Testis (tissue), 5 donors: Measurements from ENCODE around the gene CCDC33. TPM values are rescaled to one million over a fixed set of nuclear protein-coding genes. Genes with fewer than 3 reads are reported as not detected.

Source experiments
- DNase-seq: peaks from one replicate; pipeline ENCODE4 v3.0.0-alpha.2; 2019
- H3K27ac ChIP-seq, 2 donors: fragments of 200-600 bp; sonication (generic); one replicate each; pipeline ENCODE4 v1.5.1; 2019
- H3K27me3 ChIP-seq: fragments of 200-600 bp; sonication (generic); one replicate; pipeline ENCODE4 v1.5.1; 2019
- H3K36me3 ChIP-seq: fragments of 200-600 bp; sonication (generic); one replicate; pipeline ENCODE4 v1.5.1; 2017; ENCODE audit warnings: low read depth; ENCODE audit errors: missing control alignments
- H3K4me1 ChIP-seq: fragments of 200-600 bp; sonication (generic); one replicate; pipeline ENCODE4 v1.5.1; 2019
- H3K4me3 ChIP-seq, 2 donors: fragments of 200-600 bp; sonication (generic); one replicate each; pipeline ENCODE4 v1.5.1; 2017 to 2019
- H3K9me3 ChIP-seq: fragments of 200-600 bp; sonication (generic); one replicate; pipeline ENCODE4 v1.5.1; 2017
- POLR2A ChIP-seq: fragments of 450-650 bp; IDR thresholded peaks from one replicate; pipeline ENCODE4 v1.6.1; 2017; ENCODE audit warnings: antibody characterized with exemption, mild to moderate bottlenecking, moderate library complexity
- WGBS, 2 donors: methylation state at CpG; one replicate each; pipeline ENCODE4 v1.1.5; 2018; 5-methylcytosine and 5-hydroxymethylcytosine counted together
- intact Hi-C: fragments of 100-400 bp; cut with DNase I; formaldehyde crosslinking; loops from one replicate; pipeline ENCODE4 v1.15.1; 2023; ENCODE audit warnings: low total_unique reads
- long read RNA-seq, 2 donors: transcript quantifications; one replicate each; lab custom pipeline, GENCODE V29; 2026
- polyA plus RNA-seq: library from polyadenylated mRNA; stranded (reverse); fragments of 350-450 nt; fragmentation: Illumina TruSeq; extraction: RNeasy Lipid Tissue Mini Kit (QIAGEN cat#74804); gene quantifications from one replicate; pipeline ENCODE4 v1.2.3, GENCODE V29; 2014; ENCODE audit warnings: low read depth, low replicate concordance; ENCODE audit not compliant: insufficient read depth
- total RNA-seq, 2 donors: library from RNA; depleted of rRNA; stranded (reverse); fragments of >200 nt; gene quantifications; one replicate each; pipeline ENCODE4 v1.2.3, GENCODE V29; 2016
- TF ChIP-seq, protein P1 (sequence below), 3 experiments: fragments of 450-650 bp in 2 of 3; fragments of 200-600 bp in 1 of 3; sonication (generic) in 1 of 3; IDR thresholded peaks; one replicate each; pipeline ENCODE4 v1.5.1; 2016 to 2019; ENCODE audit warnings: antibody characterized with exemption in 3 of 3, mild to moderate bottlenecking in 2 of 3, moderate library complexity in 1 of 3

Gene CCDC33
- total RNA-seq (10 to 100 TPM; 11.6 to 18.5 TPM), polyA plus RNA-seq (41.3 TPM)
- long read RNA-seq, donor 1 = 0 reads
- long read RNA-seq, donor 2, partial matches to known transcripts = 1,430 of 2,088 reads
- long read RNA-seq, donor 2, other reads (novel, unspliced or antisense) = 658 of 2,088 reads

DNA sequence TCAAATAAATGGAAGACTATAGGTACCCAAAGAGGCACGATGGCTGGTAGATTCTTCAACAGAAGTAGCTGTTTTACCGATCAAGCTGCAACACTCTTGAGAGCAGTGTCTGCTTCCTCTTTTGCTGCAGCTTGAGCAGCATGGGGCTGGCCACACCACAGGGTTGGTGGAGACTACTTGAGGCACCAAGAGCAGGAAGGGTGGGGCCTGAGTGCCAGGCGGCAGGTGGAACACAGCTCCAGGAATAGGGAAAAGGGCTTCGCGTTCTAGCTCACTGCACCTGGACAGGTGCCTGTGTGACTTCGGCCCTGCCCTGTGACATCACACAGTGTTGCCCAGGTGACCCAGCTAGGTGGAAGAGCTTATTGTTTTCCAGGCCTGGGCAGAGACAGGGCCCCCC is at the start of gene CCDC33:
TSS of gene CCDC33 (plus strand) at position 365 of the 400 bp plus-strand sequence. CDS start 394 bp downstream, outside the sequence.
- no peaks in the 10 kb centered on the region for H3K27me3 ChIP-seq
- H3K4me1 ChIP-seq = peaks cover 3% of the 10 kb centered on the region
- intact Hi-C loops = no loop called here
- 90 to 91% methylated on average over 4 to 6 of the region's 6 CpGs for WGBS, 2 donors
- no peak for DNase-seq
- no peak within 1 kb of the TSS for H3K27ac ChIP-seq
- TF ChIP-seq, protein P1, sequence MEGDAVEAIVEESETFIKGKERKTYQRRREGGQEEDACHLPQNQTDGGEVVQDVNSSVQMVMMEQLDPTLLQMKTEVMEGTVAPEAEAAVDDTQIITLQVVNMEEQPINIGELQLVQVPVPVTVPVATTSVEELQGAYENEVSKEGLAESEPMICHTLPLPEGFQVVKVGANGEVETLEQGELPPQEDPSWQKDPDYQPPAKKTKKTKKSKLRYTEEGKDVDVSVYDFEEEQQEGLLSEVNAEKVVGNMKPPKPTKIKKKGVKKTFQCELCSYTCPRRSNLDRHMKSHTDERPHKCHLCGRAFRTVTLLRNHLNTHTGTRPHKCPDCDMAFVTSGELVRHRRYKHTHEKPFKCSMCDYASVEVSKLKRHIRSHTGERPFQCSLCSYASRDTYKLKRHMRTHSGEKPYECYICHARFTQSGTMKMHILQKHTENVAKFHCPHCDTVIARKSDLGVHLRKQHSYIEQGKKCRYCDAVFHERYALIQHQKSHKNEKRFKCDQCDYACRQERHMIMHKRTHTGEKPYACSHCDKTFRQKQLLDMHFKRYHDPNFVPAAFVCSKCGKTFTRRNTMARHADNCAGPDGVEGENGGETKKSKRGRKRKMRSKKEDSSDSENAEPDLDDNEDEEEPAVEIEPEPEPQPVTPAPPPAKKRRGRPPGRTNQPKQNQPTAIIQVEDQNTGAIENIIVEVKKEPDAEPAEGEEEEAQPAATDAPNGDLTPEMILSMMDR (IDR thresholded peaks at IDR 0.05) = no peak
- no peak for TF ChIP-seq POLR2A
- no peaks in the 10 kb centered on the region for H3K9me3 ChIP-seq
- no peak within 1 kb of the TSS for H3K4me3 ChIP-seq
- no peaks in the 10 kb centered on the region for H3K36me3 ChIP-seq

DNA sequence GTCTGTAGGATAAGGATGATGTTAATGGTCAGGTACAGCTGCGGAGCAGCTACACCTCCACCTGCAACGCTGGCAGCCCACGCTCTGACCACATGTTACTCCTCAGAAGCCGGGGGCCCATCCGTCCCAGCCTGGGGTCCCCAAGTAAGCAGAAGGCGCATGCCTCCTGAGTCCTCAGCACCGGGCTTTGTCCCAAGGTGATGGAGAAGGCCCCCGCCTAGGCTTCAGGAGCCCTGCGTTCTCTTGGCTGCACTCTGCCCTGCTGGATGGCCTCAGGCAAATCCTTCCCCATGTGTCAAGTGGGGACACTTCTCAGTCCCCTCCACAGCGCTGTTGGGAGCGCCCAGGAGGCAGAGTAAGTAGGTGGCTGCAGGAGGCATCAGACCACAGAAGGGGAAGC is 47.9 kb upstream of the CCDC33 start:
- no peak for TF ChIP-seq POLR2A
- TF ChIP-seq, protein P1 (IDR thresholded peaks at IDR 0.05) = no peak
- WGBS, 2 donors = 92 to 96% methylated on average over 10 to 11 of the region's 11 CpGs
- DNase-seq = no peak

GRCh38 chr15:74191798-74192197 is 44.3 kb upstream of the CCDC33 start:
- H3K27me3 ChIP-seq = no peaks in the 10 kb centered on the region
- no peak for DNase-seq
- H3K36me3 ChIP-seq = no peaks in the 10 kb centered on the region
- H3K4me1 ChIP-seq = peaks cover 8% of the 10 kb centered on the region
- 56 to 72% methylated on average over 3 of the region's 3 CpGs for WGBS, 2 donors
- intact Hi-C loops = no loop called here
- no peak overlapping the region for H3K27ac ChIP-seq
- H3K9me3 ChIP-seq = no peaks in the 10 kb centered on the region
- TF ChIP-seq, protein P1 (IDR thresholded peaks at IDR 0.05) = no peak
- TF ChIP-seq POLR2A = no peak
- H3K4me3 ChIP-seq = no peak overlapping the region

More for the DNA sequence above, 47.9 kb upstream of the CCDC33 start:
- no peaks in the 10 kb centered on the region for H3K36me3 ChIP-seq
- intact Hi-C loops = no loop called here
- no peaks in the 10 kb centered on the region for H3K27me3 ChIP-seq
- H3K4me3 ChIP-seq = no peak overlapping the region
- no peak overlapping the region for H3K27ac ChIP-seq
- H3K9me3 ChIP-seq = no peaks in the 10 kb centered on the region
- H3K4me1 ChIP-seq = no peaks in the 10 kb centered on the region

GRCh38 chr15:74192751-74193150 is 43.4 kb upstream of the CCDC33 start:
- TF ChIP-seq, protein P1 (IDR thresholded peaks at IDR 0.05) = no peak
- no peak for TF ChIP-seq POLR2A
- Histone ChIP-seq H3K27ac (no peak overlapping the region), H3K4me1 (peaks cover 8% of the 10 kb centered on the region), H3K9me3 (no peaks in the 10 kb centered on the region), H3K27me3 (no peaks in the 10 kb centered on the region), H3K36me3 (no peaks in the 10 kb centered on the region), H3K4me3 (no peak overlapping the region)
- intact Hi-C loops = no loop called here
- DNase-seq = no peak
- WGBS, 2 donors = 89 to 92% methylated on average over 5 of the region's 5 CpGs

DNA sequence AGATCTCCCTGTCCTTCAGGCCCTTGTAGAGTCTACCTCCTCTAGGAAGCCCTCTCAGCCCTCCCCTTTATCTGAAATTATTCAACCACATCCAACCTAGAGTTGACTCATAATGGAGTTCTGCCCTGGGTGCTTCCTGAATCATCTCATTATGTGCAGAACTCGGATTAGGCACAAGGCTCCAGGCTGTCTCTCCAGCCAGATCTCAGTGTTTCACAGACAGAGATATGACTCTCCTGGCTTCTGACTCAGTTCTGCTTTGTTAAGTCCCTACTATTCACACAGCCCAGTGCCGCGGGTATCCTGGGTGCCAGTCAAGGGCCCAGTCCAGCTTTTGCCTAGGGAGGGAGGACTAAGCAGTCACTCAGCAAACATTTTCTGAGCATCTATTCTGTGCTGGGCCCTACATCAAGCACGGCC is 42.8 kb upstream of the CCDC33 start:
- DNase-seq = no peak
- TF ChIP-seq, protein P1 (IDR thresholded peaks at IDR 0.05) = no peak
- no peak for TF ChIP-seq POLR2A
- Histone ChIP-seq H3K4me3 (no peak overlapping the region), H3K36me3 (no peaks in the 10 kb centered on the region), H3K27ac (no peak overlapping the region), H3K9me3 (no peaks in the 10 kb centered on the region), H3K27me3 (no peaks in the 10 kb centered on the region), H3K4me1 (peaks cover 8% of the 10 kb centered on the region)
- WGBS, 2 donors = 85 to 88% methylated on average over 3 to 4 of the region's 4 CpGs
- intact Hi-C loops = no loop called here
